Upper lobe of left lung (tissue), 6 donors: ENCODE results near the gene FLOT1. TPM values are rescaled to one million over a fixed set of nuclear protein-coding genes. Genes with fewer than 3 reads are reported as not detected.

Experiments
- ATAC-seq, 2 donors: fragments of 200-7000 bp; cut with Tn5 transposase; one replicate each; pipeline ENCODE4 v1.9.1; 2022; ENCODE audit warnings: mild to moderate bottlenecking in 2 of 2, moderate library complexity in 2 of 2; ENCODE audit not compliant: low FRiP score in 2 of 2
- DNase-seq, 2 donors: peaks; one replicate each; pipeline ENCODE4 v3.0.0-alpha.2; 2019 to 2020
- H3K27ac ChIP-seq, 4 donors: fragments of 200-600 bp; sonication (generic); one replicate each; pipeline ENCODE4 v1.5.1; 2016 to 2019
- H3K27me3 ChIP-seq, 4 donors: fragments of 200-600 bp; sonication (generic); one replicate each; pipeline ENCODE4 v1.5.1; 2017 to 2019
- H3K36me3 ChIP-seq, 4 donors: fragments of 200-600 bp; sonication (generic); one replicate each; pipeline ENCODE4 v1.5.1; 2016 to 2019
- H3K4me1 ChIP-seq, 4 donors: fragments of 200-600 bp; sonication (generic); one replicate each; pipeline ENCODE4 v1.5.1; 2018 to 2019
- H3K4me3 ChIP-seq, 4 donors: fragments of 200-600 bp; sonication (generic); one replicate each; pipeline ENCODE4 v1.5.1; 2017 to 2019; ENCODE audit warnings: mild to moderate bottlenecking in 2 of 4, moderate library complexity in 1 of 4
- H3K9me3 ChIP-seq, 4 donors: fragments of 200-600 bp; sonication (generic); one replicate each; pipeline ENCODE4 v1.5.1; 2018 to 2019
- CTCF ChIP-seq, 6 experiments: fragments of 450-650 bp in 4 of 6; fragments of 200-600 bp in 2 of 6; sonication (generic) in 2 of 6; IDR thresholded peaks; one replicate each; pipeline ENCODE4 v1.5.1; 2016 to 2019; ENCODE audit warnings: antibody characterized with exemption in 6 of 6
- EP300 ChIP-seq, 4 donors: sonication (generic); formaldehyde crosslinking; IDR thresholded peaks; one replicate each; pipeline ENCODE4 v1.5.1; 2017; ENCODE audit warnings: antibody characterized with exemption in 4 of 4, control low read depth in 2 of 4
- POLR2A ChIP-seq, 4 donors: fragments of 450-650 bp; IDR thresholded peaks; one replicate each; pipeline ENCODE4 v1.5.1; 2016 to 2017; ENCODE audit warnings: antibody characterized with exemption in 4 of 4, mild to moderate bottlenecking in 2 of 4
- POLR2AphosphoS5 ChIP-seq, 2 donors: sonication (generic); formaldehyde crosslinking; IDR thresholded peaks; one replicate each; pipeline ENCODE4 v1.5.1; 2017; ENCODE audit warnings: antibody characterized with exemption in 2 of 2
- WGBS, 2 donors: methylation state at CpG; one replicate each; pipeline ENCODE4 v1.1.5; 2017 to 2018; 5-methylcytosine and 5-hydroxymethylcytosine counted together
- total RNA-seq, 6 donors: library from RNA; depleted of rRNA in 4 of 6; stranded (reverse); fragments of >200 nt in 4 of 6; gene quantifications; one replicate each; pipeline versions ENCODE4 v1.1.0 to v1.2.1, GENCODE V29; 2016 to 2021
- donor health status: DM: no; HTN: no; CAD: no; lungs with moderate emphysema.
- donor health status: DM: no; HTN: yes; CAD: no; lungs with severe emphysema.

Gene FLOT1
- total RNA-seq, 6 donors from 2014 or later = 133 to 212 (median 143) TPM

GRCh38 chr6:30747300-30747687 lies 4.8 kb upstream of the FLOT1 start:
- peak overlapping the region in 2 of 4 donors; percentile 23 to 48 for H3K27ac ChIP-seq
- H3K9me3 ChIP-seq = no peaks in the 10 kb centered on the region
- no peaks in the 10 kb centered on the region for H3K27me3 ChIP-seq
- TF ChIP-seq POLR2AphosphoS5 (IDR thresholded peaks at IDR 0.05) (no peak), POLR2A (IDR thresholded peaks at IDR 0.05) (no peak), EP300 (IDR thresholded peaks at IDR 0.05) (no peak), CTCF (IDR thresholded peaks at IDR 0.05) (no peak)
- H3K36me3 ChIP-seq = no peaks in the 10 kb centered on the region
- H3K4me1 ChIP-seq = peaks cover 35 to 49% (median 41%) of the 10 kb centered on the region in 4 donors
- 61 to 82% methylated on average over 1 of the region's 1 CpG for WGBS, 2 donors
- DNase-seq (no peak), ATAC-seq (no peak)
- H3K4me3 ChIP-seq = no peak overlapping the region

GRCh38 chr6:30744054-30744805 lies 1.7 kb upstream of the FLOT1 start, which contains the start of gene IER3:
TSS of gene IER3 (minus strand) at chr6:30744547. CDS start at chr6:30744518, 29 bp downstream.
- DNase-seq (peak; percentile 92 to 95), ATAC-seq (peak; percentile 70 to 71)
- no peaks in the 10 kb centered on the region for H3K9me3 ChIP-seq
- H3K27me3 ChIP-seq = no peaks in the 10 kb centered on the region
- peak; percentile 61 to 93 (median 79) for TF ChIP-seq POLR2A (IDR thresholded peaks at IDR 0.05)
- no peak for TF ChIP-seq EP300 (IDR thresholded peaks at IDR 0.05)
- peak; percentile 55 to 76 (median 62) for TF ChIP-seq CTCF (IDR thresholded peaks at IDR 0.05)
- peak; percentile 96 for TF ChIP-seq POLR2AphosphoS5 (IDR thresholded peaks at IDR 0.05)
- peak within 1 kb of the TSS; percentile 66 to 90 (median 82) for H3K4me3 ChIP-seq
- peak within 1 kb of the TSS; percentile 93 to 97 (median 95) for H3K27ac ChIP-seq
- peaks cover 4 to 21% (median 16%) of the 10 kb centered on the region in 4 donors for H3K36me3 ChIP-seq
- 1% methylated on average over 29 to 35 of the region's 54 CpGs for WGBS, 2 donors
- peaks cover 40 to 50% (median 46%) of the 10 kb centered on the region in 4 donors for H3K4me1 ChIP-seq

- H3K9me3 ChIP-seq = no peaks in the 10 kb centered on the region
- WGBS, 2 donors = 5 to 6% methylated on average over 37 to 54 of the region's 55 CpGs
- peaks cover 4 to 30% (median 21%) of the 10 kb centered on the region in 4 donors for H3K36me3 ChIP-seq
- peak overlapping the region; percentile 66 to 90 (median 82) for H3K4me3 ChIP-seq
- TF ChIP-seq CTCF (IDR thresholded peaks at IDR 0.05) = no peak
- peak in 1 of 4 donors; percentile 15 for TF ChIP-seq POLR2A (IDR thresholded peaks at IDR 0.05)
- peak overlapping the region; percentile 93 to 97 (median 95) for H3K27ac ChIP-seq
- ATAC-seq = peak; percentile 0 to 20
- peaks cover 33 to 48% (median 45%) of the 10 kb centered on the region in 4 donors for H3K4me1 ChIP-seq
- peak; percentile 53 to 73 for DNase-seq
- H3K27me3 ChIP-seq = no peaks in the 10 kb centered on the region
These were observed 889 bp upstream of the FLOT1 start for GRCh38 chr6:30743099-30744053.

- peaks cover 38 to 52% (median 49%) of the 10 kb centered on the region in 4 donors for H3K4me1 ChIP-seq
- ATAC-seq (peak in 1 of 2 donors; percentile 9), DNase-seq (no peak)
- no peaks in the 10 kb centered on the region for H3K27me3 ChIP-seq
- peaks cover 4 to 45% (median 21%) of the 10 kb centered on the region in 4 donors for H3K36me3 ChIP-seq
- no peaks in the 10 kb centered on the region for H3K9me3 ChIP-seq
- H3K27ac ChIP-seq = peak overlapping the region; percentile 93 to 97 (median 95)
- no peak for TF ChIP-seq POLR2A (IDR thresholded peaks at IDR 0.05)
- WGBS, 2 donors = 5 to 9% methylated on average over 11 to 13 of the region's 13 CpGs
- H3K4me3 ChIP-seq = peak overlapping the region; percentile 54 to 90 (median 82)
These were observed 635 bp downstream of the FLOT1 start for GRCh38 chr6:30741789-30742315.
